HEK293 (cell line): ENCODE data around the gene C14orf93.
A peak's percentile ranks its signal among the peaks of the same experiment; 100 is the strongest.

Experiments
- CTCF ChIA-PET: fragments of 350-600 bp; formaldehyde crosslinking; extraction: SDS; loops from one replicate; lab custom pipeline; 2021; ENCODE audit warnings: antibody characterized with exemption; lab: Yijun Ruan, JAX
- POLR2A ChIA-PET: fragments of 300-600 bp; formaldehyde crosslinking; extraction: SDS; loops from one replicate; lab custom pipeline; 2020; ENCODE audit warnings: antibody characterized with exemption, inconsistent platforms; lab: Yijun Ruan, JAX
- H3K27ac ChIP-seq: fragments of 200-500 bp; sonication (Bioruptor generic); 2 replicates; pipeline ENCODE4 v1.5.1; 2014; ENCODE audit warnings: low read depth, low read length, control low read depth, inconsistent platforms; ENCODE audit errors: extremely low read depth
- H3K36me3 ChIP-seq, 2 experiments: fragments of 200-500 bp in 1 of 2; sonication (Bioruptor generic) in 1 of 2; 1 replicate in 1 of 2; 2 replicates in 1 of 2; pipeline ENCODE4 v1.5.1; 2014 to 2017; ENCODE audit warnings: inconsistent platforms in 2 of 2, low read length in 2 of 2; ENCODE audit not compliant: control insufficient read depth in 2 of 2, insufficient read depth in 1 of 2
- H3K4me1 ChIP-seq: fragments of 200-500 bp; sonication (Bioruptor generic); 2 replicates; pipeline ENCODE4 v1.5.1; 2014; ENCODE audit warnings: mild to moderate bottlenecking, low read length, inconsistent platforms; ENCODE audit not compliant: control insufficient read depth, insufficient read depth
- H3K4me3 ChIP-seq: 2 replicates; pipeline ENCODE4 v1.5.1; 2011; ENCODE audit warnings: low read depth, mild to moderate bottlenecking, control low read depth, low read length, moderate library complexity
- H3K9me3 ChIP-seq: fragments of 200-500 bp; sonication (Bioruptor generic); 2 replicates; pipeline ENCODE4 v1.5.1; 2014; ENCODE audit warnings: low read depth, low read length, inconsistent platforms; ENCODE audit not compliant: control insufficient read depth, insufficient read depth
- BCL11A ChIP-seq: fragments of 450-650 bp; formaldehyde crosslinking; IDR thresholded peaks from 2 replicates; pipeline ENCODE4 v1.5.1; 2016; ENCODE audit warnings: low read depth, missing biosample characterization, missing genetic modification characterization
- FEZF1 ChIP-seq: fragments of 450-650 bp; formaldehyde crosslinking; IDR thresholded peaks from 2 replicates; pipeline ENCODE4 v1.5.1; 2016; ENCODE audit warnings: missing biosample characterization, missing genetic modification characterization
- GLIS1 ChIP-seq: fragments of 450-650 bp; formaldehyde crosslinking; IDR thresholded peaks from 2 replicates; pipeline ENCODE4 v1.5.1; 2016; ENCODE audit warnings: missing biosample characterization, missing genetic modification characterization
- KLF8 ChIP-seq: fragments of 450-650 bp; formaldehyde crosslinking; IDR thresholded peaks from 2 replicates; pipeline ENCODE4 v1.5.1; 2016; ENCODE audit warnings: missing biosample characterization, missing genetic modification characterization
- PRDM6 ChIP-seq: fragments of 450-650 bp; formaldehyde crosslinking; IDR thresholded peaks from 2 replicates; pipeline ENCODE4 v1.5.1; 2017; ENCODE audit warnings: missing biosample characterization, missing genetic modification characterization
- RBAK ChIP-seq: fragments of 450-650 bp; formaldehyde crosslinking; IDR thresholded peaks from 2 replicates; pipeline ENCODE4 v1.5.1; 2016; ENCODE audit warnings: missing biosample characterization, missing genetic modification characterization
- TCF7L2 ChIP-seq: IDR thresholded peaks from 2 replicates; pipeline ENCODE4 v1.6.1; 2011; ENCODE audit warnings: low read depth, mild to moderate bottlenecking, inconsistent platforms, low read length, moderate library complexity, borderline replicate concordance
- ZBTB1 ChIP-seq: fragments of 450-650 bp; formaldehyde crosslinking; IDR thresholded peaks from 2 replicates; pipeline ENCODE4 v1.5.1; 2016; ENCODE audit warnings: missing biosample characterization, missing genetic modification characterization
- ZBTB21 ChIP-seq: fragments of 450-650 bp; formaldehyde crosslinking; IDR thresholded peaks from 2 replicates; pipeline ENCODE4 v1.5.1; 2017; ENCODE audit warnings: missing biosample characterization, missing genetic modification characterization
- ZEB2 ChIP-seq: fragments of 450-650 bp; formaldehyde crosslinking; IDR thresholded peaks from 2 replicates; pipeline ENCODE4 v1.5.1; 2016; ENCODE audit warnings: missing biosample characterization, missing genetic modification characterization
- ZFHX2 ChIP-seq: fragments of 450-650 bp; formaldehyde crosslinking; conservative IDR thresholded peaks from 2 replicates; pipeline ENCODE4 v1.5.1; 2016; ENCODE audit warnings: missing biosample characterization, missing genetic modification characterization
- ZNF155 ChIP-seq: fragments of 450-650 bp; formaldehyde crosslinking; IDR thresholded peaks from 2 replicates; pipeline ENCODE4 v1.5.1; 2016; ENCODE audit warnings: missing biosample characterization, missing genetic modification characterization
- ZNF202 ChIP-seq: fragments of 450-650 bp; formaldehyde crosslinking; IDR thresholded peaks from 2 replicates; pipeline ENCODE4 v1.5.1; 2016; ENCODE audit warnings: missing biosample characterization, missing genetic modification characterization, borderline replicate concordance
- ZNF221 ChIP-seq: fragments of 450-650 bp; formaldehyde crosslinking; IDR thresholded peaks from 2 replicates; pipeline ENCODE4 v1.5.1; 2017; ENCODE audit warnings: missing biosample characterization, missing genetic modification characterization, borderline replicate concordance
- ZNF223 ChIP-seq: fragments of 450-650 bp; formaldehyde crosslinking; IDR thresholded peaks from 2 replicates; pipeline ENCODE4 v1.5.1; 2016; ENCODE audit warnings: missing biosample characterization, missing genetic modification characterization
- ZNF274 ChIP-seq, 2 experiments: fragments of 200-500 bp in 1 of 2; fragments of 450-650 bp in 1 of 2; sonication (Bioruptor generic) in 1 of 2; formaldehyde crosslinking in 1 of 2; IDR thresholded peaks; 2 replicates each; pipeline versions ENCODE4 v1.5.1 to v1.6.1; 2014 to 2016; ENCODE audit warnings: borderline replicate concordance in 1 of 2, inconsistent platforms in 1 of 2, low read length in 1 of 2, missing biosample characterization in 1 of 2, missing genetic modification characterization in 1 of 2
- ZNF311 ChIP-seq: fragments of 450-650 bp; formaldehyde crosslinking; IDR thresholded peaks from 2 replicates; pipeline ENCODE4 v1.5.1; 2017; ENCODE audit warnings: missing biosample characterization, missing genetic modification characterization, borderline replicate concordance
- ZNF449 ChIP-seq: fragments of 450-650 bp; formaldehyde crosslinking; IDR thresholded peaks from 2 replicates; pipeline ENCODE4 v1.5.1; 2017; ENCODE audit warnings: missing biosample characterization, mild to moderate bottlenecking, missing genetic modification characterization, moderate library complexity
- ZNF473 ChIP-seq: fragments of 450-650 bp; formaldehyde crosslinking; IDR thresholded peaks from 2 replicates; pipeline ENCODE4 v1.5.1; 2017; ENCODE audit warnings: missing biosample characterization, missing genetic modification characterization
- ZNF501 ChIP-seq: fragments of 450-650 bp; formaldehyde crosslinking; IDR thresholded peaks from 2 replicates; pipeline ENCODE4 v1.5.1; 2016; ENCODE audit warnings: missing biosample characterization, missing genetic modification characterization
- ZNF549 ChIP-seq: fragments of 450-650 bp; IDR thresholded peaks from 2 replicates; pipeline ENCODE4 v1.5.1; 2018; ENCODE audit warnings: missing biosample characterization, missing genetic modification characterization, mild to moderate bottlenecking, inconsistent platforms, moderate library complexity
- ZNF600 ChIP-seq: fragments of 450-650 bp; formaldehyde crosslinking; IDR thresholded peaks from 2 replicates; pipeline ENCODE4 v1.5.1; 2016; ENCODE audit warnings: missing biosample characterization, missing genetic modification characterization
- ZSCAN18 ChIP-seq: fragments of 450-650 bp; formaldehyde crosslinking; IDR thresholded peaks from 2 replicates; pipeline ENCODE4 v1.5.1; 2016; ENCODE audit warnings: missing biosample characterization, missing genetic modification characterization
- ZSCAN23 ChIP-seq: fragments of 450-650 bp; formaldehyde crosslinking; IDR thresholded peaks from 2 replicates; pipeline ENCODE4 v1.5.1; 2016; ENCODE audit warnings: missing biosample characterization, missing genetic modification characterization

The C14orf93 gene

GRCh38 chr14:22962061-22962676 lies 47.8 kb downstream of the C14orf93 start:
- H3K4me3 ChIP-seq: no peak overlapping the region
- no peaks in the 10 kb centered on the region for H3K9me3 ChIP-seq
- H3K27ac ChIP-seq: no peak overlapping the region
- CTCF ChIA-PET: interaction anchor here (0.6 to 6.5 kb wide), 7 partner anchors 8 to 34 kb away, joined by 3 to 43 read pairs (median 4); no protein-coding TSS in a partner anchor
- peaks cover 5% of the 10 kb centered on the region; the same call in 1 of the 2 replicates for H3K4me1 ChIP-seq
- no peak for TF ChIP-seq KLF8 (tag by site-specific recombination)
- no peak for TF ChIP-seq ZNF155
- no peak for TF ChIP-seq BCL11A
- TF ChIP-seq ZEB2 (tag by site-specific recombination): no peak
- no peak for TF ChIP-seq ZNF449 (tag by site-specific recombination)
- TF ChIP-seq ZBTB1 (tag by site-specific recombination): no peak
- no peak for TF ChIP-seq ZNF202
- no peak for TF ChIP-seq GLIS1 (tag by site-specific recombination)
- TF ChIP-seq ZNF549 (tag by site-specific recombination): no peak
- no peak for TF ChIP-seq ZNF223
- POLR2A ChIA-PET: interaction anchor here (2.6 kb wide), 1 partner anchor 20 kb away, joined by 12 read pairs; the partner anchor contains the start of gene AJUBA
- H3K36me3 ChIP-seq: no peaks in the 10 kb centered on the region

GRCh38 chr14:22955702-22956569 lies 54.0 kb downstream of the C14orf93 start:
- peak overlapping the region; percentile 75 for H3K4me3 ChIP-seq
- POLR2A ChIA-PET: interaction anchor here (0.7 to 3.2 kb wide), 17 partner anchors 11 to 330 kb away, joined by 3 to 30 read pairs (median 7); partner anchors contain the start of genes AJUBA, CDH24, LRP10 and PRMT5
- peak overlapping the region; percentile 76; the same call in 1 of the 2 replicates for H3K27ac ChIP-seq
- CTCF ChIA-PET: interaction anchor here (0.7 to 2.5 kb wide), 11 partner anchors 15 to 399 kb away, joined by 3 to 13 read pairs (median 3); partner anchors contain the start of genes AJUBA and PRMT5
- H3K4me1 ChIP-seq: no peaks in the 10 kb centered on the region
- TF ChIP-seq ZNF221 (tag by site-specific recombination) (no peak), ZNF600 (peak; percentile 53; the same call in 1 of the 2 replicates), ZFHX2 (0 out of 2 replicates have a peak, but pooled peaks have one; percentile 8), FEZF1 (tag by site-specific recombination) (peak; percentile 12; the same call in 1 of the 2 replicates)
- H3K36me3 ChIP-seq: peaks cover 6 to 21% of the 10 kb centered on the region in 2 experiments; a peak in 2 of 3 replicates
- H3K9me3 ChIP-seq: no peaks in the 10 kb centered on the region

GRCh38 chr14:22952418-22952817 lies 57.5 kb downstream of the C14orf93 start:
- Histone ChIP-seq H3K9me3 (no peaks in the 10 kb centered on the region), H3K27ac (no peak overlapping the region), H3K4me3 (no peak overlapping the region), H3K4me1 (no peaks in the 10 kb centered on the region), H3K36me3 (peaks cover 16 to 41% of the 10 kb centered on the region in 2 experiments; a peak in 2 of 3 replicates)
- ChIA-PET CTCF (interaction anchor here (0.9 to 1.3 kb wide), 2 partner anchors 23 to 30 kb away, joined by 3 to 4 read pairs; partner anchors contain the start of gene AJUBA), POLR2A (no interaction called here)
- TF ChIP-seq ZBTB21 (no peak), ZNF311 (tag by site-specific recombination) (no peak), ZNF501 (tag by site-specific recombination) (no peak), PRDM6 (tag by site-specific recombination) (no peak), ZSCAN18 (tag by site-specific recombination) (no peak), TCF7L2 (no peak), ZNF473 (tag by site-specific recombination) (no peak), ZNF274 (IDR thresholded peaks at IDR 0.05; ENCODE audit: low read length) (no peak), ZNF274 (tag by site-specific recombination; IDR thresholded peaks at IDR 0.05; ENCODE audit: borderline replicate concordance) (no peak), RBAK (tag by site-specific recombination) (no peak), ZSCAN23 (no peak)
